Upper lobe of left lung (tissue), 6 donors: ENCODE data around the gene PLS1. TPM values are rescaled to one million over a fixed set of nuclear protein-coding genes. Genes with fewer than 3 reads are reported as not detected.

Experiments used
- ATAC-seq, 2 donors: fragments of 200-7000 bp; cut with Tn5 transposase; one replicate each; pipeline ENCODE4 v1.9.1; 2022; ENCODE audit warnings: mild to moderate bottlenecking in 2 of 2, moderate library complexity in 2 of 2; ENCODE audit not compliant: low FRiP score in 2 of 2
- DNase-seq, 2 donors: peaks; one replicate each; pipeline ENCODE4 v3.0.0-alpha.2; 2019 to 2020
- H3K27ac ChIP-seq, 4 donors: fragments of 200-600 bp; sonication (generic); one replicate each; pipeline ENCODE4 v1.5.1; 2016 to 2019
- H3K27me3 ChIP-seq, 4 donors: fragments of 200-600 bp; sonication (generic); one replicate each; pipeline ENCODE4 v1.5.1; 2017 to 2019
- H3K36me3 ChIP-seq, 4 donors: fragments of 200-600 bp; sonication (generic); one replicate each; pipeline ENCODE4 v1.5.1; 2016 to 2019
- H3K4me1 ChIP-seq, 4 donors: fragments of 200-600 bp; sonication (generic); one replicate each; pipeline ENCODE4 v1.5.1; 2018 to 2019
- H3K4me3 ChIP-seq, 4 donors: fragments of 200-600 bp; sonication (generic); one replicate each; pipeline ENCODE4 v1.5.1; 2017 to 2019; ENCODE audit warnings: mild to moderate bottlenecking in 2 of 4, moderate library complexity in 1 of 4
- H3K9me3 ChIP-seq, 4 donors: fragments of 200-600 bp; sonication (generic); one replicate each; pipeline ENCODE4 v1.5.1; 2018 to 2019
- EP300 ChIP-seq, 4 donors: sonication (generic); formaldehyde crosslinking; IDR thresholded peaks; one replicate each; pipeline ENCODE4 v1.5.1; 2017; ENCODE audit warnings: antibody characterized with exemption in 4 of 4, control low read depth in 2 of 4
- POLR2A ChIP-seq, 4 donors: fragments of 450-650 bp; IDR thresholded peaks; one replicate each; pipeline ENCODE4 v1.5.1; 2016 to 2017; ENCODE audit warnings: antibody characterized with exemption in 4 of 4, mild to moderate bottlenecking in 2 of 4
- POLR2AphosphoS5 ChIP-seq, 2 donors: sonication (generic); formaldehyde crosslinking; IDR thresholded peaks; one replicate each; pipeline ENCODE4 v1.5.1; 2017; ENCODE audit warnings: antibody characterized with exemption in 2 of 2
- WGBS, 2 donors: methylation state at CpG; one replicate each; pipeline ENCODE4 v1.1.5; 2017 to 2018; 5-methylcytosine and 5-hydroxymethylcytosine counted together
- total RNA-seq, 6 donors: library from RNA; depleted of rRNA in 4 of 6; stranded (reverse); fragments of >200 nt in 4 of 6; gene quantifications; one replicate each; pipeline versions ENCODE4 v1.1.0 to v1.2.1, GENCODE V29; 2016 to 2021
- TF ChIP-seq, protein P1 (sequence below), 6 experiments: fragments of 450-650 bp in 4 of 6; fragments of 200-600 bp in 2 of 6; sonication (generic) in 2 of 6; IDR thresholded peaks; one replicate each; pipeline ENCODE4 v1.5.1; 2016 to 2019; ENCODE audit warnings: antibody characterized with exemption in 6 of 6
- donor health status: DM: no; HTN: no; CAD: no; lungs with moderate emphysema.
- donor health status: DM: no; HTN: yes; CAD: no; lungs with severe emphysema.

The PLS1 gene
- total RNA-seq, 6 donors from 2014 or later = 7.3 to 52.3 (median 21.7) TPM

GRCh38 chr3:142693136-142693853 lies 97.1 kb downstream of the PLS1 start:
- 67 to 85% methylated on average over 7 of the region's 7 CpGs for WGBS, 2 donors
- no peaks in the 10 kb centered on the region for H3K27me3 ChIP-seq
- H3K36me3 ChIP-seq = no peaks in the 10 kb centered on the region
- DNase-seq (no peak), ATAC-seq (no peak)
- H3K4me3 ChIP-seq = no peak overlapping the region
- TF ChIP-seq EP300 (IDR thresholded peaks at IDR 0.05) (no peak), POLR2A (IDR thresholded peaks at IDR 0.05) (no peak), POLR2AphosphoS5 (IDR thresholded peaks at IDR 0.05) (no peak)
- TF ChIP-seq, protein P1, sequence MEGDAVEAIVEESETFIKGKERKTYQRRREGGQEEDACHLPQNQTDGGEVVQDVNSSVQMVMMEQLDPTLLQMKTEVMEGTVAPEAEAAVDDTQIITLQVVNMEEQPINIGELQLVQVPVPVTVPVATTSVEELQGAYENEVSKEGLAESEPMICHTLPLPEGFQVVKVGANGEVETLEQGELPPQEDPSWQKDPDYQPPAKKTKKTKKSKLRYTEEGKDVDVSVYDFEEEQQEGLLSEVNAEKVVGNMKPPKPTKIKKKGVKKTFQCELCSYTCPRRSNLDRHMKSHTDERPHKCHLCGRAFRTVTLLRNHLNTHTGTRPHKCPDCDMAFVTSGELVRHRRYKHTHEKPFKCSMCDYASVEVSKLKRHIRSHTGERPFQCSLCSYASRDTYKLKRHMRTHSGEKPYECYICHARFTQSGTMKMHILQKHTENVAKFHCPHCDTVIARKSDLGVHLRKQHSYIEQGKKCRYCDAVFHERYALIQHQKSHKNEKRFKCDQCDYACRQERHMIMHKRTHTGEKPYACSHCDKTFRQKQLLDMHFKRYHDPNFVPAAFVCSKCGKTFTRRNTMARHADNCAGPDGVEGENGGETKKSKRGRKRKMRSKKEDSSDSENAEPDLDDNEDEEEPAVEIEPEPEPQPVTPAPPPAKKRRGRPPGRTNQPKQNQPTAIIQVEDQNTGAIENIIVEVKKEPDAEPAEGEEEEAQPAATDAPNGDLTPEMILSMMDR (IDR thresholded peaks at IDR 0.05) = no peak
- no peaks in the 10 kb centered on the region for H3K9me3 ChIP-seq
- H3K27ac ChIP-seq = no peak overlapping the region
- H3K4me1 ChIP-seq = no peaks in the 10 kb centered on the region

GRCh38 chr3:142694225-142694624 lies 98.0 kb downstream of the PLS1 start:
- H3K27ac ChIP-seq = no peak overlapping the region
- whole genome bisulfite sequencing, 2 donors = 92 to 100% methylated on average over 1 of the region's 1 CpG
- TF ChIP-seq, protein P1 (IDR thresholded peaks at IDR 0.05) = no peak
- no peak for TF ChIP-seq EP300 (IDR thresholded peaks at IDR 0.05)
- TF ChIP-seq POLR2A (IDR thresholded peaks at IDR 0.05) = no peak
- TF ChIP-seq POLR2AphosphoS5 (IDR thresholded peaks at IDR 0.05) = no peak
- H3K4me1 ChIP-seq = no peaks in the 10 kb centered on the region
- no peak for ATAC-seq
- no peaks in the 10 kb centered on the region for H3K9me3 ChIP-seq
- H3K36me3 ChIP-seq = no peaks in the 10 kb centered on the region
- no peak overlapping the region for H3K4me3 ChIP-seq
- H3K27me3 ChIP-seq = no peaks in the 10 kb centered on the region
- DNase-seq = no peak

GRCh38 chr3:142705198-142705597 lies 109.0 kb downstream of the PLS1 start:
- ATAC-seq (no peak), DNase-seq (no peak)
- Histone ChIP-seq H3K27me3 (no peaks in the 10 kb centered on the region), H3K27ac (no peak overlapping the region), H3K4me3 (no peak overlapping the region), H3K9me3 (no peaks in the 10 kb centered on the region), H3K4me1 (no peaks in the 10 kb centered on the region), H3K36me3 (no peaks in the 10 kb centered on the region)
- TF ChIP-seq POLR2A (IDR thresholded peaks at IDR 0.05) (no peak), POLR2AphosphoS5 (IDR thresholded peaks at IDR 0.05) (no peak), EP300 (IDR thresholded peaks at IDR 0.05) (no peak)
- TF ChIP-seq, protein P1 (IDR thresholded peaks at IDR 0.05) = no peak
- 60 to 62% methylated on average over 2 of the region's 2 CpGs for WGBS, 2 donors

GRCh38 chr3:142706321-142707127 lies 110.3 kb downstream of the PLS1 start:
- Histone ChIP-seq H3K4me1 (no peaks in the 10 kb centered on the region), H3K36me3 (no peaks in the 10 kb centered on the region), H3K27me3 (no peaks in the 10 kb centered on the region), H3K9me3 (no peaks in the 10 kb centered on the region), H3K4me3 (no peak overlapping the region), H3K27ac (no peak overlapping the region)
- DNase-seq = no peak
- no peak for ATAC-seq
- TF ChIP-seq, protein P1 (IDR thresholded peaks at IDR 0.05) = no peak
- TF ChIP-seq POLR2A (IDR thresholded peaks at IDR 0.05) = no peak
- TF ChIP-seq POLR2AphosphoS5 (IDR thresholded peaks at IDR 0.05) = no peak
- TF ChIP-seq EP300 (IDR thresholded peaks at IDR 0.05) = no peak
- WGBS, 2 donors = 84 to 88% methylated on average over 7 of the region's 7 CpGs
